Measurements from ENCODE around the gene MAST4.
A peak's percentile ranks its signal among the peaks of the same experiment; 100 is the strongest.

The MAST4 gene

DNA sequence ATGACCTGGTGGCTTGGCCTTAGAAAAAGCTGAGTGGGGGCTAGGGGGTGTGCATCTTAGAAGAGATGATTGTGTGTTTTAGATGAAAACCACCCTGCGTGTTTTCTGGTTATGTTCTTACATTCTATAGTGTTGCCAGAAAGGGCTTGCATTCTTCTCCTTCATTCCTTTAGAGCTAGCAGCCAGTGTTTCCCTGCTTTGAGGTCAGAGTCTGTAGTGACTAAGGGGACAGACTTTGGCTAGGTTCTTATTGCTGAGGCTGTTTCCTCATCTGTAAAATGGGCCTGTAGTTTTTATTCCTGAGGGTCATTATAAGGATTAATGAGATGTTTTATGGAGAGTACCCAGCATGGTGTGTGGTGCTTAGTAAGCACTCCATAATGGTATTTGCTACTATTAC is 6.4 kb downstream of the MAST4 start:
- H3K4me3 ChIP-seq (ENCODE audit: low read length), result no peak overlapping the region
- DNase-seq (ENCODE audit: low read depth), result no peak
- TF ChIP-seq, protein P1, sequence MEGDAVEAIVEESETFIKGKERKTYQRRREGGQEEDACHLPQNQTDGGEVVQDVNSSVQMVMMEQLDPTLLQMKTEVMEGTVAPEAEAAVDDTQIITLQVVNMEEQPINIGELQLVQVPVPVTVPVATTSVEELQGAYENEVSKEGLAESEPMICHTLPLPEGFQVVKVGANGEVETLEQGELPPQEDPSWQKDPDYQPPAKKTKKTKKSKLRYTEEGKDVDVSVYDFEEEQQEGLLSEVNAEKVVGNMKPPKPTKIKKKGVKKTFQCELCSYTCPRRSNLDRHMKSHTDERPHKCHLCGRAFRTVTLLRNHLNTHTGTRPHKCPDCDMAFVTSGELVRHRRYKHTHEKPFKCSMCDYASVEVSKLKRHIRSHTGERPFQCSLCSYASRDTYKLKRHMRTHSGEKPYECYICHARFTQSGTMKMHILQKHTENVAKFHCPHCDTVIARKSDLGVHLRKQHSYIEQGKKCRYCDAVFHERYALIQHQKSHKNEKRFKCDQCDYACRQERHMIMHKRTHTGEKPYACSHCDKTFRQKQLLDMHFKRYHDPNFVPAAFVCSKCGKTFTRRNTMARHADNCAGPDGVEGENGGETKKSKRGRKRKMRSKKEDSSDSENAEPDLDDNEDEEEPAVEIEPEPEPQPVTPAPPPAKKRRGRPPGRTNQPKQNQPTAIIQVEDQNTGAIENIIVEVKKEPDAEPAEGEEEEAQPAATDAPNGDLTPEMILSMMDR (IDR thresholded peaks at IDR 0.05; ENCODE audit: insufficient read depth, low read depth, low read length, missing control alignments), result no peak

DNA sequence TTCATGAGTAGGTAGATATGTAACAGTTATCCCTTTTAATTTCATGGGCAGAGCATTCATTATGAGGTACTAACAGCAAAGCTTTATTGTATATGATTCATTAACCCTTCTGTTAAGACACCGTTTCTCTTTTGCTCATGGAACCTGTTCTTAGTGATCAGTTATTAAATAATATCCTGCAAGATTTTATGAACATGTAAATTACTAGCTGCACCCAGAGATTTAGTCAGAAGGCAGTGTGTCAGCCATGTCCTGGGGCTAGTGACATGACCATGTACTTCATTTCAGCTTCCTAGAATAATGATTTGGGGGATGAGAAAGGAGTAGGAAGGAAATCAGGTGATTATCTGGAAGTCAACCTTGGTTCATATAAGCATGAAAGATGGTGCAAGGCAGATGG is 7.0 kb downstream of the MAST4 start:
- DNase-seq (ENCODE audit: low read depth), result peak; percentile 35
- TF ChIP-seq, protein P1 (IDR thresholded peaks at IDR 0.05; ENCODE audit: insufficient read depth, low read depth, low read length, missing control alignments), result no peak
- H3K4me3 ChIP-seq (ENCODE audit: low read length), result no peak overlapping the region

DNA sequence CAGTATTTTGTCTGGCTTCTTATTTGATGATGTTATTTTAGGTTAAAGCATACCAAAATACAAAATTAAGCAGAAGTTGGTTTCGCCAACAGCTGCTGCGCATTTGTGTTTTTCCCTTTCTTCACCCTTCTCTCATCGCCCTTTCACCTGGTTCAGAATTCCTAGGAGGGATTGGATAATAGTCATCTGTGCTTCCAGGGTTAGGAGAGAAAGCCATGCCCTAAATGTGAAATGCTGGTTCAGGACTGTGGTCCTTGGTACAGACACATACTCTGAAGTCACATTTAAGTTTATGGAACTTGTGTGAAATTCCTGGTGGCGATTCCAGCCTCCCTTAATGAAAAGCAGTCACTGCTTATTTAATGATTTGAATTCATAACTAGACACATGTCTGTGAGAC is 7.7 kb downstream of the MAST4 start:
- TF ChIP-seq, protein P1 (IDR thresholded peaks at IDR 0.05; ENCODE audit: insufficient read depth, low read depth, low read length, missing control alignments), result no peak
- H3K4me3 ChIP-seq (ENCODE audit: low read length), result no peak overlapping the region
- no peak for DNase-seq (ENCODE audit: low read depth)

DNA sequence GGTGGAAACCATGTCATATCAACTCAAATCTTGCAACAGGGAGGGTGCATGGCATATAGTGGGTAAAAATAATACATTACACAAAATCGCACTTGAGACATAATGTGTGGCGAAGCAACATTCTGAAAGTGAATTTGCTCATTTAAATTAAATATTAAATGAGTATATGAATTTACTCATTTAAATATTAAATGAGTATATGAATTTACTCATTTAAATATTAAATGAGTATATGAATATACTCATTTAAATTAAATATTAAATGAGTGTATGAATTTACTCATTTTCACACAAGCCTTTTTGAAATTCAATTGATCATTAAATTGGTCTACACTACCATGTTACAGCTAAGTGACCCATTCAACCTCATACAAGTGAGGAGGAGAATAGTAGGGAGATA is 10.5 kb downstream of the MAST4 start:
- TF ChIP-seq, protein P1 (IDR thresholded peaks at IDR 0.05; ENCODE audit: insufficient read depth, low read depth, low read length, missing control alignments), result no peak
- H3K4me3 ChIP-seq (ENCODE audit: low read length), result no peak overlapping the region
- DNase-seq (ENCODE audit: low read depth), result no peak

DNA sequence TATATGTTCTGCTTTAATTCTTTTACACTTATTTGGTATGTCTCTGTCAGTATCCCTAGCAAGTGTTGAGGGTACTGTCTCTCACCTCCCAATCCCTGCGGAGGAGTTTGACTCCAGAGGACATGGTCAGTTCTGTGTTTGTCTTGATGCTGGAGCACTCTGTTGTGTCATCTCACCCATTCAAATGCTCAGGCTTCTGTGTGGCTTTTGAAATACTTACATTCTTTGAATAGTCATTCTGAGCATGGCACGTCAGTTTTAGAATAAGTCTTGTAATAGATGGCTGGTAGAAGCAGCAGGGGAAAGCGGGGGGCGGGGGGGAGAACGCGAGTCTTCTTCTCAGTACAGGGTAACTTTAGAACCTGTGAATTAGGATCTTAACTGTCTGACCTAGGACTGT is 12.3 kb downstream of the MAST4 start:
- no peak for DNase-seq (ENCODE audit: low read depth)

DNA sequence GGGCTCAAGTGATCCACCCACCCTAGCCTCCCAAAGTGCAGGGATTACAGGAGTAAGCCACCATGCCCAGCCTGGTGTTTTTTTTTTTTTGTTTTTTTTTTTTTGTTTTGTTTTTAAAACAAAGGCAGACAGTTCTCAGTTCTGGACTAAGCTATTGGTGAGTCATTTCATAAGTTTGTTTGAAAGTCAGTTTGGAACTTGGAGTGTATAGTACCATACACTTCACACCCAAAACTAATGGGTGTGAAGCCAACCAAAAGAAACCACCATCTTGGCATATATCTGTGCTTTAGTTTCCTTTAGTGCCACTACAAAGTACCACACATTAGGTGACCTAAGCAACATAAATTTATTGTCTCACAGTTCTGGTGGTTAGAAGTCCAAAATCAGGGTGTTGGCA is 13.4 kb downstream of the MAST4 start:
- H3K4me3 ChIP-seq (ENCODE audit: low read length), result no peak overlapping the region
- DNase-seq (ENCODE audit: low read depth), result no peak
- TF ChIP-seq, protein P1 (IDR thresholded peaks at IDR 0.05; ENCODE audit: insufficient read depth, low read depth, low read length, missing control alignments), result no peak

More for the DNA sequence above, 12.3 kb downstream of the MAST4 start:
- H3K4me3 ChIP-seq (ENCODE audit: low read length), result no peak overlapping the region
- TF ChIP-seq, protein P1 (IDR thresholded peaks at IDR 0.05; ENCODE audit: insufficient read depth, low read depth, low read length, missing control alignments), result no peak

DNA sequence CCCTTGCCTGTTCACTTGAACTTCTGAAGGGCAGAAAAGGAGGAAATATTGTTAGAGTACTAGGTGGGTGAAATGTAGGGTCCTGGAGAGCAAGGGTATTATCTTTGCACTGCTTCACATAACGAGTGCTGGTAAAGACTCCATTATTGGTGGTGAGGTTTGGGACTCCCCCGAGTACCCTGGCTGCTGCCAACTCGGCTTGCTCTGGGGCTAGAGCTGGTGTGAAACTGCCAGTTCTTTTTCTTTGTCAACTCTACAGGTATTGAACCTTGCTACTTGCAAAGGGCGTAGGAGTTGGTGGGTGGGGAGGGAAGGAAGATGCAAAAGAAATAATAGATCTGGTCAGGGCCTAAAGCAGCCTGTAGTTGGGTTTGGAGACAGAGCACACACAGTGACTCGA is 16.0 kb downstream of the MAST4 start:
- H3K4me3 ChIP-seq (ENCODE audit: low read length), result no peak overlapping the region
- TF ChIP-seq, protein P1 (IDR thresholded peaks at IDR 0.05; ENCODE audit: insufficient read depth, low read depth, low read length, missing control alignments), result no peak
- no peak for DNase-seq (ENCODE audit: low read depth)

Measured in epithelial cell of esophagus (primary cell).